Right lung (tissue), 5 donors: ENCODE measurements around the gene SLC2A1. TPM values are rescaled to one million over a fixed set of nuclear protein-coding genes. Genes with fewer than 3 reads are reported as not detected.

ENCODE experiments used
- DNase-seq, 2 donors: peaks; one replicate each; pipeline ENCODE4 v3.0.0-alpha.2; 2013
- polyA plus RNA-seq, 5 donors: library from polyadenylated mRNA; unstranded; fragments of 120-200 nt; gene quantifications; one replicate each; pipeline versions ENCODE4 v1.2.1 to v1.2.3, GENCODE V29; 2013; ENCODE audit warnings: inconsistent platforms in 1 of 5, low replicate concordance in 1 of 5; ENCODE audit not compliant: insufficient read length in 5 of 5, insufficient read depth in 1 of 5

SLC2A1 gene
- polyA plus RNA-seq, 5 donors = 39.3 to 105 (median 64.2) TPM

DNA sequence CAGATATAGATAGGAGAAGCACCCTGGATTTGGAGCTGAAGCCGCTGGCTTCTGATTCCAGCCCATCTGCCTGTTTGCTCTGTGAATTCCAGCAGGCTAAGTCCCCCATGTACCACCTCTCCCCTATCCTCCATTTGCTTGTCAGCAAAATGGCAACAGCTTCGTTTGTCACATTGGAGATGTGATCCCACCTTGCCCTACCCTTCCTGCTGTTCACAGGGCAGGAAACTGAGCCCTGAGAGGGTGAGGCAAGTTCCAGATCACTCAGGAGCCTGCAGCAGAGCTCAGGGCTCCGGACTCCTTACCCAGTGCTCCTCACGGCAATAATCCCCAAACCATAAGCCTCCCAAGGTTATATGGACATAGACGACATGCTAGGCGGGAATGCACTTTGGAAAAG lies 14.9 kb downstream of the SLC2A1 start:
- DNase-seq = no peak

- DNase-seq = no peak
These were observed 15.5 kb downstream of the SLC2A1 start for GRCh38 chr1:42943166-42943565.

DNA sequence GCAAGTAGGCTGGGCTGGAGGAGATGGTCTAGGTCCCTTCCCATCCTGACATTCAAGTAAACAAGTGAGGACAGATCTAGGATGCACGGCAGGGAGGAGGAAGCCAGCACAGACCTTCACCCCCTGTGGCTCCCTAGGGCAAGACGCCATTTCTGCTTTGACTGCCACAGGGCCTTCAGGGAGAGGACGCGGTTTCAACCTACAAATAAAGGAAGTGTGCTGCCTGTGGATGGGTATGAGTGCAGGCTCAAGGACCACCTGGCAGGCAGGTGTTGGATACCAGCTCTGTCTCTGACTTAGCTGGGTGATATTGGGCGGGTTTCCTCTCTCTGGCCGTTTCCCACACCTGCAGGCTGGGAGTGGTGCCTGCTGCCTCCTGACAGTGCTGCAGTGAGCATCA lies 16.2 kb downstream of the SLC2A1 start:
- DNase-seq = no peak

DNA sequence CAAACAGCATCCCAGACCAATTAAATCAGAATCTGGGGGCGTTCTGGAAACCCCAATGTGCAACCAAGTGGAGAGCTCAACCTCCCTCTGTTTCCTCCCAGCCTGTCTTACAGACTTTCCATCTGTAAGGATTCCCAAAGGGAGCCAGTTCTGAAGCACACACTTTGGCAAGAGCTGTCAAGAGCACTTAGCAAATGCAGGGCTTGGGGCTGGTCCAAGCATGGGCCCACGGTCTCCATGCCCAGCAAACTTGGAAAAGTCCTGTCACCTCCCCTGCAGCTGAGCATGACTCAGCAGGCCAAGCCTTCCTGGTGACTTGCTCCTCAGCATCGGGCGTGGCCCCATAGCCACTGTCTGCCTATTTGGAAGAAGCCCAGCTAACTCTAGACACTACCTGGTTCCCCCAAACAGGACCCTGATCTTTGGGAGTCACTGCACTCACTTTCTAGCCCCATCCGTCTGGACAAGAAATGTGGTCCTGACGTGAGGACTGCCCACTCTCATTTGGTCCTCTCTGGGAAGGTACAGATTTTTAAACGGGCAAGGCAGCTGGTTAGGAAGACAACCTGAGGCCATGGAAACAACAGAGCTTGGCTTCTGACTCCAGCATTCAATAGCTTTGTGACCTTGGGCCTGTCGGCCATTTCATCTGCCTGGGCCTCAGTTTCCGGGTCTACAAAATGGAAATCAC lies 16.9 kb downstream of the SLC2A1 start:
- DNase-seq = no peak

- DNase-seq = no peak
These were observed 17.6 kb downstream of the SLC2A1 start for GRCh38 chr1:42940851-42941639.

- no peak for DNase-seq
These were observed 19.7 kb downstream of the SLC2A1 start for GRCh38 chr1:42938645-42939615.

GRCh38 chr1:42937836-42938644 lies 20.6 kb downstream of the SLC2A1 start:
- DNase-seq = no peak

DNA sequence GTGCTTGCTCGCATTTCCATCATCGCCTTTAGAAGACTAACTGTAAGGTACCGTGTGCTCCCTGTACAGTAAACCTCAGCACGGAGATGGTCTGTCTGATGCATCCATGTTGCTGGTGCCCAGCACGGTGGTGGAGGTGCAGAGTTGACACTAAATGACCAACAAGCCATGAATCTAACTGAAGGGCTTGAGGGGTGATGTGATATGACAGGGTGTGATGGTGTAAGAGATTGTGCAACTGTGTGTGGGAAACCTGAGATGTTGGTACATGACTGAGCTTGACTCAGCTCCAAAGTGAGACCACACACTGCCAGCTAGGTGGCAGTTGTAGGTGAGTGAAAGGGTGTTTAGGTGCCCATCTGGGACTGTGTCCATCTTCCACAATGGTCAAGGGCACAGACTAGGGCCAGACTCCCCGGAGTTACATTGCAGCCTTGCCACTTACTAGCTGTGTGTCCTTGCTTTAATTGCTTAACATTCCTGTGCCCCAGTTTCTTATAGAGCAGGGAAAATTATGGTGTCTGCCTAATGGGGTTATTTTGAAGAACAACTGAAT lies 21.4 kb downstream of the SLC2A1 start:
- no peak for DNase-seq

DNA sequence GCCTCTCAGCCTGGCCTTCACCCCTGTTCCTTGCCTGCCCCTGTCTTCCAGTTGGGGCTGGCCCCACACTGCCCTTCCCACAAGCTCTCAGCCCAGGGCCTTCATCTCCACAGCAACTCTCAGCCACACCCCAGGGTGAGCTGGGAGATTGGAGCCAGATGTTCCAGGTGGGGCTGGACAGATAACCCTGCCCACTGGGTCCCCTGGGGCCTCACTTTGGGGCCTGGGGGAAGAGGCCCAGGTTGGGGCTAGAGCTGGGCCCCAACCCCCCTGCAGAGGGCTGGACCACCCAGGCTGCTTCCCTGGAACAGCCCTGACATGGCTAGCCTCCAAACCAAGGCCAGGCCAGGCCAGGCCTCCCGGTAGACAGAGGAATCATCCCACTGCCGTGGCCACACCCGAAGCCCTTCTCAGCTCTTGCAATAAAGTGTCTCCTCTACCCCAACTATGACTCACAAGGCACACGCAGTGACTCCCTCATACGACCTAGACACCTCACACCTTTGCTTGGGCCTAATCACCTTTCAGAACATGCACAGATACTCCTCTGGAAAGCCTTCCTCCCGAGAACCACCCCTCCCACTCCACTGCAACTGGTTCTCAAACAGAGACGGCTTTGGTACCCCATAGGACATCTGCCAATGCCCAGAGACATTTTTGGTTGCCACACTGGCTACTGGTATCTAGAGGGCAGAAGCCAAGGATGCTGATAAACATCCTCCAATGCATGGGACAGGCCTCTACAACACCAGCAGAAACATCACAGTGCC lies 22.2 kb downstream of the SLC2A1 start:
- DNase-seq = no peak

DNA sequence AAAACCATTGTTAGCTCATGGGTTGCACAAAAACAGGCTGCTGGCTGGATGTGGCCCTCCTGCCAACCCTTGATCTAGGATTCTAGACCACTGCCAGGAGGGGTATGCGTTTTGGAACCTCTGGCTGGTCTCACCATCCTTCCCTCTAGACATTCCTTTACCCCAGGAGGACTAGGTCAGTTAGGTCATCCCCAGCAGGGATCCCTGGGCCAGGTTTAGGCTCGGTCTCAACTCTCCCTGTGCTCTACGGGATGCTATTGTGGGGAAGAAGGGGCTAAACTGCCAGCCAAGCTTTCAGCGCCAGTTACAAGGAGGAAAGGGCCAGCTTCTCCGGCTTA lies 22.7 kb downstream of the SLC2A1 start:
- DNase-seq = no peak

DNA sequence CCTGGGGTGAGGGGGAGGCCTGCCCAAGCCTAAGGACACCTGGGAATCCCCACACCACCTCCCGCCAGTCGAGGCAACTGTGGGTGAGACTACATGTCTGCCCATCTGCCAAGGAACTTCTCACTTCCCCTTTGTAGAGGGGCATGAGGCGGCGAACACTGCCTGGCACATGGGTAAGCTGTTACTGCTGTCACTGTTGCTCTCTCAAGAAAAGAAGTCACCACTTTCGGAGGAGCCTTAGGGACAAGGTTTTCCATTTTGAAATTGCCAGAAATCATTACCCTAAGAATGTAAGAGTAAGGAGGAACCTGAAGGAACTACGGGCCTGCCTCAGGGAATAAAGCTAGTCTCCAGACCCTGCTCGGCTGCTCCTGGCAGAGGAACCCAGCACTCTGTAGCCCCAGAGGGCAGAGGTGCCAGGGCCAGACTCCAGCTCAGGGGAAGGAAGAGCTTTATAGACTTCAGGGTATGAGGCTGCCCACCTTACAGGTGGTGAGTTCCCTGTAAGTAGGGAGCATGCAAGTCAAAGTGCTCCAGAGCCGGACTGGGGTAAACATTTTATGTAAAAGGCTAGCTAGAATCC lies 23.3 kb downstream of the SLC2A1 start:
- no peak for DNase-seq

DNA sequence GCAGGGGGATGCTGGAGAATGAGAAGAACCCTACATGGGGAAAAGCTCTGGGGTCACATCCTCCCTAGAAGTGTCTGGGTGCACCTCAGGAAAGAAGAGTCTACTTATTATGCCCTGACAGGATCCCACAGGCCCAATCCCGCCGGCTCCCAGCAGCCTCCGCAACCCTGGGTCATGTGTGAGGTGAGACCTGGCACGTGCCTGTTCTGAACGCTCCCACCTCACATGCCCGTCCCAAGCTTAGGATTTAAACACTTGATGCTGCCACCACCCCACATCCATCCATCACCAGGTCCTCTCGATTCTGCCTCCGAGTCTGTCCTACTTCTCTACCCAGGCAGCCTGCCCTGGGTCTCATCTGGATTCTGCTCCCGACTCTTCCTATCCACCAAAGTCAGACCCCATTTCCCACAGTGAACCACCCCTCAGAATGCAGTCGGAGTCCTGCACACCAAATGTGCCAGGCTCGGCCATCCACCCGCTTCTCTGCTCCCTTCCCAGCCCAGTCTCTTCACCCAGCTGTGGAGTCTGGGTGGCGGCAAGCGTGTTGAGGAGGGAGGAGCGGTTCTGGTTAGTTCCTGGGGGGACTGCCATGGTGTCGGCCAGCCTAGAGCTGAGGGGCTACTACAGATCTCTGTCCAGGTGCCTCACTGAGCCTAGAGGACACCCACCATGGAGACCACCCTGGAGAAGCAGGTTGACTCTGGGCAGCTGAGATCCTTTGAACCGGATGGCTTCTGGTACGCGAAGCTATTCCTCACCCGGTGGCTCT lies 23.9 kb downstream of the SLC2A1 start:
- no peak for DNase-seq

- DNase-seq = no peak
These were observed 24.8 kb downstream of the SLC2A1 start for GRCh38 chr1:42933610-42934491.

DNA sequence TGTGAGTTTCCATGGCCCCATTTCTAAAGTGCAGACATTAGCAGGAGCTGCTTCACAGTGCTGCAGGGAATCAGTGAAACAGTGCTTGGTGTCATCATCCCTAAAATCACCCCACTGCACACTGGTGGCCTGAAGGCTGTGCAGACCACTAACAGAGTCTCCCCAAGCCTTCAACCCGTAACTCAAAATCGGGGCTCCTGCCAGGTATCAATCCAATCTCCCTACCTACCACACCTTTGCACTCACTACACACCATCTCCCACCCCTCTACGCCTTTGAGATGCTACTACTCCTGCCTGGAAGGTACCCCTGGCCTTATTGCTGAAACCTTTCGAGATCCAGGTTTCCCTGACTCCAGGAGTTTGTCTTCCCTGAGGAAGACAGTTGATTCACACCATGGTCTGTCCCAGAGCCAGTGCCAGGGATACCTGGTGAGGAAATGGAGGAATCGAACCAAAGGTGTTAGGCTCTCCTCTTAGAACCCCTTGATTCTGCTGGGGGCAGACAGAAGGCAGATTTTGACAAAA lies 25.5 kb downstream of the SLC2A1 start:
- DNase-seq = no peak

- DNase-seq = no peak
These were observed 26.2 kb downstream of the SLC2A1 start for GRCh38 chr1:42932442-42932941.

- DNase-seq = no peak
These were observed 26.7 kb downstream of the SLC2A1 start for GRCh38 chr1:42931911-42932422.

DNA sequence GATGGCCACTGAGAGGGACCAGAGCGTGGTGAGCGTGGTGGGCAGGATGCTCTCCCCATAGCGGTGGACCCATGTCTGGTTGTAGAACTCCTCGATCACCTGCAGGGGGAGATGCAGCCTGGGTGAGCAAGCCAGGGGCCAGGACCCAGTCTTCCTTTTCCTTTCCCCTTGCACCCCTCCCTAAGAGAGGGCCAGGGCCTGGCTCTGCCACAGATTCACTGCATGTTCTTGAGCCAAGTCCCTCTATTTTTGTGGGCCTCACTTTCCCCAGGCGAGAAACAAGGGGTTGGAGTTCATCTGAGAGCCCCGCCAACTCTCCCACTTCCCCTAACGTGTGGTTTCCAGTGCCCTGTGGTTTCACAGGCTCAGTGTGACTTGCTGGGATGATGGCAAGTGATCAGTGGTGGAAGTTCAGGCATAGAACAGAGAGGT lies 27.5 kb downstream of the SLC2A1 start:
- DNase-seq = no peak
